OCI-LY1 (cell line): ENCODE results near the gene TBC1D30.

ENCODE experiments used
- H2AFZ ChIP-seq: fragments of 200-600 bp; sonication (generic), shearing (Covaris generic); 2 replicates; pipeline ENCODE4 v1.6.0; 2014; ENCODE audit warnings: antibody characterized with exemption, mild to moderate bottlenecking, low read length
- H3F3A ChIP-seq: fragments of 200-600 bp; sonication (generic), shearing (Covaris generic); 2 replicates; pipeline ENCODE4 v1.6.0; 2014; ENCODE audit warnings: mild to moderate bottlenecking, antibody characterized with exemption, low read length, moderate library complexity; ENCODE audit not compliant: insufficient read depth
- H3K27ac ChIP-seq: fragments of 200-600 bp; sonication (generic); 2 replicates; pipeline ENCODE4 v1.5.1; 2014; ENCODE audit warnings: low read length, mixed run types, mild to moderate bottlenecking, low read depth; ENCODE audit not compliant: poor library complexity, severe bottlenecking
- H3K27me3 ChIP-seq: fragments of 200-600 bp; sonication (generic); 2 replicates; pipeline ENCODE4 v1.6.0; 2014; ENCODE audit warnings: antibody characterized with exemption, mild to moderate bottlenecking, low read length, moderate library complexity; ENCODE audit not compliant: insufficient read depth
- H3K36me3 ChIP-seq: fragments of 200-600 bp; sonication (generic); 2 replicates; pipeline ENCODE4 v1.6.1; 2014; ENCODE audit warnings: mild to moderate bottlenecking, antibody characterized with exemption, low read length, moderate library complexity, mixed read lengths; ENCODE audit not compliant: insufficient read depth
- H3K4me1 ChIP-seq: fragments of 200-600 bp; sonication (generic); 2 replicates; pipeline ENCODE4 v1.5.1; 2014; ENCODE audit warnings: mild to moderate bottlenecking, low read length, moderate library complexity; ENCODE audit not compliant: insufficient read depth, severe bottlenecking
- H3K4me2 ChIP-seq: fragments of 200-600 bp; sonication (generic), shearing (Covaris generic); 2 replicates; pipeline ENCODE4 v1.6.1; 2014; ENCODE audit warnings: low read length
- H3K4me3 ChIP-seq: fragments of 200-600 bp; sonication (generic); 2 replicates; pipeline ENCODE4 v1.5.1; 2014; ENCODE audit warnings: low read length, low read depth, mild to moderate bottlenecking, mixed read lengths; ENCODE audit not compliant: poor library complexity, severe bottlenecking
- H3K79me2 ChIP-seq: fragments of 200-600 bp; shearing (Covaris generic); 2 replicates; pipeline ENCODE4 v1.6.1; 2016; ENCODE audit warnings: mixed run types, low read length, mixed read lengths; ENCODE audit not compliant: insufficient read depth
- H3K9ac ChIP-seq: fragments of 200-600 bp; sonication (generic), shearing (Covaris generic); 2 replicates; pipeline ENCODE4 v1.6.1; 2014; ENCODE audit warnings: mild to moderate bottlenecking, low read length, mixed read lengths
- H3K9me2 ChIP-seq: fragments of 200-600 bp; sonication (generic), shearing (Covaris generic); 2 replicates; pipeline ENCODE4 v1.6.1; 2014; ENCODE audit warnings: low read depth, mild to moderate bottlenecking, low read length, mixed read lengths
- H3K9me3 ChIP-seq: fragments of 200-600 bp; shearing (Covaris generic); 2 replicates; pipeline ENCODE4 v1.6.1; 2014; ENCODE audit warnings: low read length, mixed read lengths
- H4K20me1 ChIP-seq: fragments of 200-600 bp; sonication (generic), shearing (Covaris generic); 2 replicates; pipeline ENCODE4 v1.6.0; 2016; ENCODE audit warnings: mild to moderate bottlenecking, low read length; ENCODE audit not compliant: insufficient read depth
- CTCF ChIP-seq: fragments of 200-600 bp; sonication (generic), shearing (Covaris generic); IDR thresholded peaks from 2 replicates; pipeline ENCODE4 v1.5.1; 2017; ENCODE audit warnings: mild to moderate bottlenecking, antibody characterized with exemption, low read length, moderate library complexity, mixed read lengths
- EZH2 ChIP-seq: fragments of 200-600 bp; sonication (generic), shearing (Covaris generic); IDR thresholded peaks from 2 replicates; pipeline ENCODE4 v1.8.0; 2017; ENCODE audit warnings: borderline replicate concordance, mixed run types, mild to moderate bottlenecking, antibody characterized with exemption, low read length, moderate library complexity, mixed read lengths

Gene TBC1D30

GRCh38 chr12:64911912-64912311 is 87.5 kb downstream of the TBC1D30 start:
- no peaks in the 10 kb centered on the region for H3K27me3 ChIP-seq
- H3K36me3 ChIP-seq: no peaks in the 10 kb centered on the region
- H3K9ac ChIP-seq: no peak overlapping the region
- no peak overlapping the region for H2AFZ ChIP-seq
- no peaks in the 10 kb centered on the region for H3K4me1 ChIP-seq
- no peaks in the 10 kb centered on the region for H4K20me1 ChIP-seq
- no peak overlapping the region for H3K27ac ChIP-seq
- H3K9me3 ChIP-seq: no peaks in the 10 kb centered on the region
- H3K9me2 ChIP-seq: no peaks in the 10 kb centered on the region
- no peak overlapping the region for H3K4me2 ChIP-seq
- H3K79me2 ChIP-seq: no peaks in the 10 kb centered on the region
- no peaks in the 10 kb centered on the region for H3F3A ChIP-seq
- H3K4me3 ChIP-seq: no peak overlapping the region
- TF ChIP-seq CTCF (no peak), EZH2 (no peak)

- Histone ChIP-seq H3K4me3 (no peak overlapping the region), H3F3A (no peaks in the 10 kb centered on the region), H3K36me3 (no peaks in the 10 kb centered on the region), H3K4me1 (no peaks in the 10 kb centered on the region), H2AFZ (no peak overlapping the region), H3K27me3 (no peaks in the 10 kb centered on the region), H3K79me2 (no peaks in the 10 kb centered on the region), H3K4me2 (no peak overlapping the region), H3K27ac (no peak overlapping the region), H3K9ac (no peak overlapping the region), H3K9me3 (no peaks in the 10 kb centered on the region), H4K20me1 (no peaks in the 10 kb centered on the region), H3K9me2 (no peaks in the 10 kb centered on the region)
- TF ChIP-seq EZH2: no peak
Measured at GRCh38 chr12:64912516-64913255, 88.2 kb downstream of the TBC1D30 start.

DNA sequence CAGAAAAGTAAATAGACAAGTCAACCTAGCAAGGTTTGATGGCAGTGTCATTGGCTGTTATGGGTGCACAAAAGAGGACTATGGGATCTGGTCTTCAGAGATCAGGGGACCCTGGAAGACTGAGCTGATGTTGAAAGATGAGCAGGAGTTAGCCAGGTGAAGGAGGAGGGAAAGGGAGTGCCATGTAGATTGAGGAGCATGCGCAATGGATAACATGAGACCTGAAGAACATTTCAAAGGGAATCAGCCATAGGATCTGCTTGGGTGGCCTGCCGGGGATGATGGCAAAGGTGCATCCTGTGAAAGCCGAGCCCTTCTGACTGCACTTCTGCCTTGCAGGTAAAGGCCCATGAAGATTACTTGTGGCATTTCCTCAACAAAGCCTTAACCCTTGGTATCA is 90.8 kb downstream of the TBC1D30 start:
- no peaks in the 10 kb centered on the region for H3K36me3 ChIP-seq
- H3K27me3 ChIP-seq: no peaks in the 10 kb centered on the region

More for the DNA sequence above, 90.8 kb downstream of the TBC1D30 start:
- Histone ChIP-seq H3K79me2 (no peaks in the 10 kb centered on the region), H3K4me3 (no peak overlapping the region), H3K4me1 (no peaks in the 10 kb centered on the region), H4K20me1 (no peaks in the 10 kb centered on the region), H3K27ac (no peak overlapping the region), H3K4me2 (no peak overlapping the region), H2AFZ (no peak overlapping the region), H3F3A (no peaks in the 10 kb centered on the region), H3K9ac (no peak overlapping the region), H3K9me2 (no peaks in the 10 kb centered on the region), H3K9me3 (no peaks in the 10 kb centered on the region)
- TF ChIP-seq CTCF (no peak), EZH2 (no peak)
